GM18508 (cell line): ENCODE measurements around the gene KHDC1L.
"Not testable (repeated sequence)": the region's sequence is repeated elsewhere in the genome, so short reads cannot be mapped to it uniquely, and the experiment has no call there.

ENCODE experiments used
- ATAC-seq: cut with Tn5 transposase; IDR thresholded peaks from one replicate; pipeline ENCODE4 v1.9.1; 2021; ENCODE audit warnings: moderate number of reproducible peaks; ENCODE audit not compliant: insufficient read depth, unreplicated experiment

KHDC1L gene

GRCh38 chr6:73209117-73209516 lies 16.2 kb downstream of the KHDC1L start:
- no peak for ATAC-seq

GRCh38 chr6:73207221-73207837 lies 18.0 kb downstream of the KHDC1L start:
- ATAC-seq = no peak

- ATAC-seq = no peak
Measured at GRCh38 chr6:73204252-73204651, 21.0 kb downstream of the KHDC1L start.

GRCh38 chr6:73203098-73203497 lies 22.2 kb downstream of the KHDC1L start:
- ATAC-seq = no peak

- ATAC-seq = no peak
Measured at GRCh38 chr6:73200735-73201134, 24.6 kb downstream of the KHDC1L start.

GRCh38 chr6:73200247-73200646 lies 25.0 kb downstream of the KHDC1L start:
- ATAC-seq = no peak

- ATAC-seq = no peak
Measured at GRCh38 chr6:73194744-73195143, 30.6 kb downstream of the KHDC1L start.

- not testable (repeated sequence) for ATAC-seq
Measured at GRCh38 chr6:73193302-73193701, 32.0 kb downstream of the KHDC1L start.

- ATAC-seq = no peak
Measured at GRCh38 chr6:73182021-73182607, 43.2 kb downstream of the KHDC1L start.

- ATAC-seq = peak; percentile 88
Measured at GRCh38 chr6:73180763-73181619, 44.3 kb downstream of the KHDC1L start.

GRCh38 chr6:73180076-73180738 lies 45.1 kb downstream of the KHDC1L start:
- ATAC-seq = no peak

- peak; percentile 42 for ATAC-seq
Measured at GRCh38 chr6:73177221-73177944, 47.9 kb downstream of the KHDC1L start.

- no peak for ATAC-seq
Measured at GRCh38 chr6:73176057-73176456, 49.2 kb downstream of the KHDC1L start.

GRCh38 chr6:73174646-73175045 lies 50.6 kb downstream of the KHDC1L start:
- ATAC-seq = no peak
